SK-N-SH (cell line): ENCODE data around the gene ANKRD11. TPM values are rescaled to one million over a fixed set of nuclear protein-coding genes. Genes with fewer than 3 reads are reported as not detected.
A peak's percentile ranks its signal among the peaks of the same experiment; 100 is the strongest.
"Not testable (repeated sequence)": the region's sequence is repeated elsewhere in the genome, so short reads cannot be mapped to it uniquely, and the experiment has no call there.

Source experiments
- CTCF ChIA-PET: fragments of 300-600, 350-600 bp; formaldehyde crosslinking; extraction: SDS; loops from one replicate; lab custom pipeline; 2021; lab: Yijun Ruan, JAX
- POLR2A ChIA-PET: fragments of 350-600 bp; sonication (Branson Sonifier 250); formaldehyde crosslinking; extraction: SDS; loops from one replicate; lab custom pipeline; 2020; ENCODE audit warnings: antibody characterized with exemption, inconsistent platforms; lab: Yijun Ruan, JAX
- DNase-seq: peaks from one replicate; pipeline ENCODE4 v3.0.0; 2012
- H2AFZ ChIP-seq: fragments of 200-600 bp; sonication (generic); 2 replicates; pipeline ENCODE4 v1.8.1; 2016; ENCODE audit warnings: antibody characterized with exemption, mild to moderate bottlenecking, low read depth
- H3F3A ChIP-seq: fragments of 200-600 bp; sonication (generic); replicated peaks from 2 replicates; pipeline ENCODE3; 2016; ENCODE audit warnings: antibody characterized with exemption, mild to moderate bottlenecking; ENCODE audit not compliant: insufficient read depth
- H3K27ac ChIP-seq, 2 experiments: fragments of 200-500 bp in 1 of 2; fragments of 200-600 bp in 1 of 2; sonication (Bioruptor generic) in 1 of 2; sonication (generic), shearing (Covaris generic) in 1 of 2; 2 replicates each; pipeline versions ENCODE4 v1.5.1 to v1.6.1; 2014 to 2016; ENCODE audit warnings: low read depth in 2 of 2, inconsistent platforms in 1 of 2, low read length in 1 of 2, mild to moderate bottlenecking in 1 of 2, mixed read lengths in 1 of 2
- H3K27me3 ChIP-seq: fragments of 200-600 bp; sonication (generic), shearing (Covaris generic); 2 replicates; pipeline ENCODE4 v1.6.1; 2016; ENCODE audit warnings: mixed run types; ENCODE audit not compliant: insufficient read depth
- H3K36me3 ChIP-seq, 2 experiments: fragments of 200-500 bp in 1 of 2; fragments of 200-600 bp in 1 of 2; sonication (Bioruptor generic) in 1 of 2; sonication (generic) in 1 of 2; replicated peaks in 1 of 2; 2 replicates each; pipeline versions ENCODE3 to v1.5.1; 2014 to 2016; ENCODE audit warnings: low read length in 1 of 2, mild to moderate bottlenecking in 1 of 2; ENCODE audit not compliant: insufficient read depth in 2 of 2, control insufficient read depth in 1 of 2
- H3K4me1 ChIP-seq, 2 experiments: fragments of 200-500 bp in 1 of 2; fragments of 200-600 bp in 1 of 2; sonication (Bioruptor generic) in 1 of 2; sonication (generic), shearing (Covaris generic) in 1 of 2; 2 replicates each; pipeline versions ENCODE4 v1.5.1 to v1.6.1; 2014 to 2016; ENCODE audit warnings: low read depth in 1 of 2, low read length in 1 of 2, mixed run types in 1 of 2; ENCODE audit not compliant: insufficient read depth in 2 of 2, control insufficient read depth in 1 of 2
- H3K4me2 ChIP-seq: fragments of 200-600 bp; sonication (generic), shearing (Covaris generic); 2 replicates; pipeline ENCODE4 v1.6.1; 2017; ENCODE audit warnings: mixed run types
- H3K4me3 ChIP-seq, 2 experiments: fragments of 200-500 bp in 1 of 2; fragments of 200-600 bp in 1 of 2; sonication (Bioruptor generic) in 1 of 2; sonication (generic), shearing (Covaris generic) in 1 of 2; 2 replicates each; pipeline versions ENCODE4 v1.5.1 to v1.8.1; 2014 to 2016; ENCODE audit warnings: low read depth in 2 of 2, inconsistent platforms in 1 of 2, low read length in 1 of 2, mild to moderate bottlenecking in 1 of 2, mixed read lengths in 1 of 2, moderate library complexity in 1 of 2
- H3K79me2 ChIP-seq: fragments of 200-600 bp; sonication (generic); 2 replicates; pipeline ENCODE4 v1.8.1; 2017; ENCODE audit warnings: mild to moderate bottlenecking; ENCODE audit not compliant: insufficient read depth
- H3K9ac ChIP-seq: fragments of 200-600 bp; sonication (generic); 2 replicates; pipeline ENCODE4 v1.6.1; 2017; ENCODE audit warnings: mixed run types
- H3K9me2 ChIP-seq: fragments of 200-600 bp; sonication (generic); 2 replicates; pipeline ENCODE4 v1.6.1; 2017; ENCODE audit warnings: mixed run types
- H3K9me3 ChIP-seq: fragments of 200-600 bp; sonication (generic); 2 replicates; pipeline ENCODE4 v1.6.1; 2017; ENCODE audit warnings: mixed run types, mild to moderate bottlenecking, moderate library complexity
- H4K20me1 ChIP-seq: fragments of 200-600 bp; sonication (generic); 2 replicates; pipeline ENCODE4 v1.6.1; 2017; ENCODE audit warnings: mild to moderate bottlenecking, mixed run types; ENCODE audit not compliant: insufficient read depth
- CHD2 ChIP-seq: fragments of 150-350 bp; IDR thresholded peaks from 2 replicates; pipeline ENCODE4 v1.6.1; 2018; ENCODE audit warnings: low read length; ENCODE audit not compliant: partially characterized antibody
- EP300 ChIP-seq, 2 experiments: IDR thresholded peaks; 2 replicates each; pipeline versions ENCODE4 v1.4.0 to v1.6.1; 2012; ENCODE audit warnings: borderline replicate concordance in 1 of 2, low read depth in 1 of 2, low read length in 1 of 2
- EZH2phosphoT487 ChIP-seq: fragments of 200-600 bp; sonication (generic); IDR thresholded peaks from 2 replicates; pipeline ENCODE4 v1.6.1; 2017; ENCODE audit warnings: low read depth, mixed run types, mild to moderate bottlenecking, antibody characterized with exemption, moderate library complexity, borderline replicate concordance
- FOSL2 ChIP-seq: IDR thresholded peaks from 2 replicates; pipeline ENCODE4 v1.4.0; 2012; ENCODE audit warnings: low read depth, mild to moderate bottlenecking, moderate library complexity, borderline replicate concordance
- FOXJ3 ChIP-seq: sonication (generic); formaldehyde crosslinking; IDR thresholded peaks from 2 replicates; pipeline ENCODE4 v1.5.1; 2020; ENCODE audit warnings: mild to moderate bottlenecking, missing genetic modification reagents
- GATA2 ChIP-seq: sonication (generic); formaldehyde crosslinking; IDR thresholded peaks from 2 replicates; pipeline ENCODE4 v1.5.0; 2020; ENCODE audit warnings: mild to moderate bottlenecking, missing genetic modification reagents
- MXI1 ChIP-seq: IDR thresholded peaks from 2 replicates; pipeline ENCODE4 v1.6.1; 2012; ENCODE audit warnings: mild to moderate bottlenecking, low read depth, low read length, improper control_type of control experiment
- NFIC ChIP-seq: IDR thresholded peaks from 2 replicates; pipeline ENCODE4 v1.4.0; 2012; ENCODE audit warnings: borderline replicate concordance
- POLR2AphosphoS5 ChIP-seq: IDR thresholded peaks from 2 replicates; pipeline ENCODE4 v1.6.1; 2012; ENCODE audit warnings: low read depth, low read length
- RCOR1 ChIP-seq: fragments of 150-350 bp; IDR thresholded peaks from 2 replicates; pipeline ENCODE4 v1.6.1; 2017; ENCODE audit warnings: antibody characterized with exemption, low read length
- RFX5 ChIP-seq: IDR thresholded peaks from 2 replicates; pipeline ENCODE4 v1.6.1; 2012; ENCODE audit warnings: mild to moderate bottlenecking, improper control_type of control experiment, low read length
- SMC3 ChIP-seq: IDR thresholded peaks from 2 replicates; pipeline ENCODE4 v1.6.1; 2012; ENCODE audit warnings: low read depth, low read length, improper control_type of control experiment
- TAF1 ChIP-seq: IDR thresholded peaks from 2 replicates; pipeline ENCODE4 v1.6.1; 2012; ENCODE audit warnings: low read depth, mild to moderate bottlenecking, low read length, moderate library complexity, borderline replicate concordance
- TCF12 ChIP-seq: IDR thresholded peaks from 2 replicates; pipeline ENCODE4 v1.4.0; 2012
- WGBS: methylation state at CpG from one replicate; pipeline ENCODE4 v1.1.6; 2017; ENCODE audit warnings: low lambda C conversion rate; 5-methylcytosine and 5-hydroxymethylcytosine counted together
- polyA plus RNA-seq, 3 experiments: library from polyadenylated mRNA; depleted of rRNA; stranded (reverse); fragments of >200 nt; gene quantifications; 2 replicates each; pipeline ENCODE4 v1.2.3, GENCODE V29; 2012
- TF ChIP-seq, protein P1 (sequence below): IDR thresholded peaks from 2 replicates; pipeline ENCODE4 v1.4.0; 2012; ENCODE audit warnings: low read depth
- TF ChIP-seq, protein P2 (sequence below): IDR thresholded peaks from 2 replicates; pipeline ENCODE4 v1.4.0; 2012; ENCODE audit warnings: low read depth, borderline replicate concordance
- TF ChIP-seq, protein P3 (sequence below): IDR thresholded peaks from 2 replicates; pipeline ENCODE4 v1.6.1; 2012; ENCODE audit warnings: mild to moderate bottlenecking, low read depth, low read length, moderate library complexity

Gene ANKRD11
- polyA plus RNA-seq, 1 of the 3 experiments (the other 2 are of a cell fraction), result 50.2 TPM

DNA sequence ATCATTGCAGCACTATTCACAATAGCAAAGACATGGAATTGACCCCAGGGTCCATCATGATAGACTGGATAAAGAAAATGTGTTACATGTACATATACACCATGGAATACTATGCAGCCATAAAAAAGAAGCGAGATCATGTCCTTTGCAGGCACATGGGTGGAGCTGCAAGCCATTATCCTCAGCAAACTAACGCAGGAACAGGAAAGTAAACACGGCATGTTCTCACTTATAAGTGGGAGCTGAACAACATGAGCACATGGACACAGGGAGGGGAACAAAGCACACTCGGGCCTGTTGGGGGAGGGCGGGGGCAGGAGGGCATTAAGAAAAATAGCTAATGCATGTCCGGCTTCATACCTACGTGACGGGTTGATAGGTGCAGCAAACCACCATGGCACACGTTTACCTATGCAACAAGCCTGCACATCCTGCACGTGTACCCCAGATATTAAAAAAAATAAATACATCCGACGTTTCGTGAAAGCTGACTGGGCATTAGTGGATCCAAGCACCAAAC is 243.9 kb downstream of the ANKRD11 start:
- 74% methylated on average over 13 of the region's 13 CpGs for WGBS
- Histone ChIP-seq H3K4me2 (peak overlapping the region; percentile 94), H3K36me3 (no peaks in the 10 kb centered on the region), H3K9ac (peak overlapping the region; percentile 61; the same call in 1 of the 2 replicates), H3K9me2 (no peaks in the 10 kb centered on the region)
- no peak for DNase-seq
- TF ChIP-seq MXI1 (no peak), POLR2AphosphoS5 (no peak), EP300 (IDR thresholded peaks at IDR 0.05; ENCODE audit: borderline replicate concordance in 1 of 2, low read depth in 1 of 2, low read length in 1 of 2) (no peak)
- TF ChIP-seq, all 33 proteins: peak for 0
- Histone ChIP-seq H3F3A (peaks cover 4% of the 10 kb centered on the region), H4K20me1 (no peaks in the 10 kb centered on the region), H3K27me3 (no peaks in the 10 kb centered on the region), H3K4me1 (peaks cover 0 to 4% of the 10 kb centered on the region in 2 experiments; a peak in 2 of 4 replicates), H3K27ac (peak overlapping the region; percentile 32 to 66; a peak in 1 of 4 replicates), H2AFZ (no peak overlapping the region), H3K4me3 (peak overlapping the region; percentile 49 to 53), H3K9me3 (no peaks in the 10 kb centered on the region), H3K79me2 (0 out of 2 replicates have a peak, but pooled peaks cover 8% of the 10 kb centered on the region)
- CTCF ChIA-PET, result interaction anchor here (1.1 to 1.3 kb wide), 2 partner anchors 43 to 312 kb away, joined by 3 to 4 read pairs; no protein-coding TSS in a partner anchor
- POLR2A ChIA-PET, result interaction anchor here (1.5 kb wide), 1 partner anchor 262 kb away, joined by 8 read pairs; the partner anchor contains the start of gene SPG7

DNA sequence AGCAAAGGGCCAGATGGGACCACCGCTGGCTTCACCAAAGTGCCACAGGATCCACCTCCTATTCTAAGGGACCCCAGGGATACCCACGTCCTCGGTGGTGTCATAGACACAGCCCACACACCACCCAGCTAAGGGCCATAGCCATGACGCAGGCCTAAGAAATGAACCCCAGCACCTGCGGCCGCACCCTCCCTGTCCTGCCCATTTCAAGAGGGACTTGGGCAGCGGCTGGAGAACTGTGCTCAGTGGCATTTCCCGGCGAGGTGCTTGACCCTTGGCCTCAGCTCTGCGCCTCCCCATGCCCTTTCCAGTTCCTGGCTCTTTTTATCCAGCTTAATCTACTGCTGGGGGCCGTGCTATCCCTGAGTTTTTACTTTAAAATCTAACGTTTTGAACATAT is 245.6 kb downstream of the ANKRD11 start:
- Histone ChIP-seq H3K9ac (no peak overlapping the region), H3K9me3 (no peaks in the 10 kb centered on the region), H3F3A (peaks cover 9% of the 10 kb centered on the region), H3K36me3 (no peaks in the 10 kb centered on the region), H3K4me3 (no peak overlapping the region), H4K20me1 (no peaks in the 10 kb centered on the region), H3K27me3 (no peaks in the 10 kb centered on the region), H2AFZ (no peak overlapping the region), H3K9me2 (no peaks in the 10 kb centered on the region), H3K4me2 (no peak overlapping the region), H3K27ac (no peak overlapping the region), H3K79me2 (0 out of 2 replicates have a peak, but pooled peaks cover 8% of the 10 kb centered on the region), H3K4me1 (peaks cover 0 to 4% of the 10 kb centered on the region in 2 experiments; a peak in 2 of 4 replicates)
- DNase-seq, result no peak
- ChIA-PET CTCF (no interaction called here), POLR2A (no interaction called here)
- 45% methylated on average over 5 of the region's 12 CpGs for WGBS
- TF ChIP-seq FOSL2, result no peak
- TF ChIP-seq RFX5, result no peak
- TF ChIP-seq TCF12, result no peak
- no peak for TF ChIP-seq GATA2 (CRISPR knock-in tag)
- TF ChIP-seq EZH2phosphoT487, result no peak
- TF ChIP-seq MXI1, result no peak
- TF ChIP-seq, protein P1, sequence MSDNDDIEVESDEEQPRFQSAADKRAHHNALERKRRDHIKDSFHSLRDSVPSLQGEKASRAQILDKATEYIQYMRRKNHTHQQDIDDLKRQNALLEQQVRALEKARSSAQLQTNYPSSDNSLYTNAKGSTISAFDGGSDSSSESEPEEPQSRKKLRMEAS, result no peak
- no peak for TF ChIP-seq FOXJ3
- no peak for TF ChIP-seq CHD2
- TF ChIP-seq, protein P2, sequence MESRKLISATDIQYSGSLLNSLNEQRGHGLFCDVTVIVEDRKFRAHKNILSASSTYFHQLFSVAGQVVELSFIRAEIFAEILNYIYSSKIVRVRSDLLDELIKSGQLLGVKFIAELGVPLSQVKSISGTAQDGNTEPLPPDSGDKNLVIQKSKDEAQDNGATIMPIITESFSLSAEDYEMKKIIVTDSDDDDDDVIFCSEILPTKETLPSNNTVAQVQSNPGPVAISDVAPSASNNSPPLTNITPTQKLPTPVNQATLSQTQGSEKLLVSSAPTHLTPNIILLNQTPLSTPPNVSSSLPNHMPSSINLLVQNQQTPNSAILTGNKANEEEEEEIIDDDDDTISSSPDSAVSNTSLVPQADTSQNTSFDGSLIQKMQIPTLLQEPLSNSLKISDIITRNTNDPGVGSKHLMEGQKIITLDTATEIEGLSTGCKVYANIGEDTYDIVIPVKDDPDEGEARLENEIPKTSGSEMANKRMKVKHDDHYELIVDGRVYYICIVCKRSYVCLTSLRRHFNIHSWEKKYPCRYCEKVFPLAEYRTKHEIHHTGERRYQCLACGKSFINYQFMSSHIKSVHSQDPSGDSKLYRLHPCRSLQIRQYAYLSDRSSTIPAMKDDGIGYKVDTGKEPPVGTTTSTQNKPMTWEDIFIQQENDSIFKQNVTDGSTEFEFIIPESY, result no peak
- TF ChIP-seq RCOR1, result no peak
- TF ChIP-seq NFIC, result no peak
- TF ChIP-seq, protein P3, sequence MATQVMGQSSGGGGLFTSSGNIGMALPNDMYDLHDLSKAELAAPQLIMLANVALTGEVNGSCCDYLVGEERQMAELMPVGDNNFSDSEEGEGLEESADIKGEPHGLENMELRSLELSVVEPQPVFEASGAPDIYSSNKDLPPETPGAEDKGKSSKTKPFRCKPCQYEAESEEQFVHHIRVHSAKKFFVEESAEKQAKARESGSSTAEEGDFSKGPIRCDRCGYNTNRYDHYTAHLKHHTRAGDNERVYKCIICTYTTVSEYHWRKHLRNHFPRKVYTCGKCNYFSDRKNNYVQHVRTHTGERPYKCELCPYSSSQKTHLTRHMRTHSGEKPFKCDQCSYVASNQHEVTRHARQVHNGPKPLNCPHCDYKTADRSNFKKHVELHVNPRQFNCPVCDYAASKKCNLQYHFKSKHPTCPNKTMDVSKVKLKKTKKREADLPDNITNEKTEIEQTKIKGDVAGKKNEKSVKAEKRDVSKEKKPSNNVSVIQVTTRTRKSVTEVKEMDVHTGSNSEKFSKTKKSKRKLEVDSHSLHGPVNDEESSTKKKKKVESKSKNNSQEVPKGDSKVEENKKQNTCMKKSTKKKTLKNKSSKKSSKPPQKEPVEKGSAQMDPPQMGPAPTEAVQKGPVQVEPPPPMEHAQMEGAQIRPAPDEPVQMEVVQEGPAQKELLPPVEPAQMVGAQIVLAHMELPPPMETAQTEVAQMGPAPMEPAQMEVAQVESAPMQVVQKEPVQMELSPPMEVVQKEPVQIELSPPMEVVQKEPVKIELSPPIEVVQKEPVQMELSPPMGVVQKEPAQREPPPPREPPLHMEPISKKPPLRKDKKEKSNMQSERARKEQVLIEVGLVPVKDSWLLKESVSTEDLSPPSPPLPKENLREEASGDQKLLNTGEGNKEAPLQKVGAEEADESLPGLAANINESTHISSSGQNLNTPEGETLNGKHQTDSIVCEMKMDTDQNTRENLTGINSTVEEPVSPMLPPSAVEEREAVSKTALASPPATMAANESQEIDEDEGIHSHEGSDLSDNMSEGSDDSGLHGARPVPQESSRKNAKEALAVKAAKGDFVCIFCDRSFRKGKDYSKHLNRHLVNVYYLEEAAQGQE, result no peak
- no peak for TF ChIP-seq SMC3
- TF ChIP-seq TAF1, result no peak

DNA sequence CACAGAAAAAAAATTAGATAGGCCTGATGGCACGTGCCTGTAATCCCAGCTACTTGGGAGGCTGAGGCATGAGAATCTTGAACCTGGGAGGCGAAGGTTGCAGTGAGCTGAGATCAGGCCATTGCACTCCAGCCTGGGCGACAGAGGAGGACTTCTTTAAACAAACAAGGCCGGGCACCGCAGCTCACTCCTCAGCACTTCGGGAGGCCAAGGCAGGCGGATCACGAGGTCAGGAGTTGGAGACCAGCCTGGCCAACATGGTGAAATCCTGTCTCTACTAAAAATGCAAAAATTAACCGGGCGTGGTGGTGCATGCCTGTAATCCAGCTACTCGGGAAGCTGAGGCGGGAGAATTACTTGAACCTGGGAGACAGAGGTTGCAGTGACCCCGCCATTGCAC is 246.1 kb downstream of the ANKRD11 start:
- H3K9ac ChIP-seq, H2AFZ ChIP-seq, H3K36me3 ChIP-seq, H3K79me2 ChIP-seq, H3K27ac ChIP-seq, H3K27me3 ChIP-seq, H3K9me2 ChIP-seq, H3K9me3 ChIP-seq, H4K20me1 ChIP-seq, CTCF ChIA-PET, POLR2A ChIA-PET, H3K4me2 ChIP-seq, DNase-seq, H3K4me3 ChIP-seq, H3F3A ChIP-seq, H3K4me1 ChIP-seq: not testable (repeated sequence)
- WGBS, result 82% methylated on average over 13 of the region's 13 CpGs
